T follicular helper cell (primary cell): ENCODE data around the gene RMDN3.

Experiments used
- DNase-seq: peaks from one replicate; pipeline ENCODE4 v3.0.0-alpha.2; 2020; ENCODE audit warnings: low read depth

RMDN3 gene

GRCh38 chr15:40773496-40773895 is 18.4 kb upstream of the RMDN3 start:
- DNase-seq, result no peak

GRCh38 chr15:40772014-40772413 is 17.0 kb upstream of the RMDN3 start:
- no peak for DNase-seq

GRCh38 chr15:40771242-40771641 is 16.2 kb upstream of the RMDN3 start:
- no peak for DNase-seq

GRCh38 chr15:40770147-40770721 is 15.2 kb upstream of the RMDN3 start:
- no peak for DNase-seq

- DNase-seq, result peak; percentile 39
Measured at GRCh38 chr15:40769274-40770146, 14.5 kb upstream of the RMDN3 start, which contains the start of gene C15orf62. TSS of gene C15orf62 (plus strand) at chr15:40769980. CDS start at chr15:40770496, 516 bp downstream.

- DNase-seq, result no peak
Measured at GRCh38 chr15:40768521-40769273, 13.6 kb upstream of the RMDN3 start.

GRCh38 chr15:40767838-40768500 is 12.9 kb upstream of the RMDN3 start:
- no peak for DNase-seq

GRCh38 chr15:40766906-40767837 is 12.1 kb upstream of the RMDN3 start:
- no peak for DNase-seq

- no peak for DNase-seq
Measured at GRCh38 chr15:40766194-40766815, 11.3 kb upstream of the RMDN3 start.

GRCh38 chr15:40764629-40765103 is 9.6 kb upstream of the RMDN3 start:
- no peak for DNase-seq

GRCh38 chr15:40763801-40764628 is 9.0 kb upstream of the RMDN3 start, which contains the start of gene GCHFR:
TSS of gene GCHFR (plus strand) at chr15:40764068. CDS start at chr15:40764181, 113 bp downstream.
- DNase-seq, result peak; percentile 60

GRCh38 chr15:40762919-40763800 is 8.1 kb upstream of the RMDN3 start:
- no peak for DNase-seq

- DNase-seq, result no peak
Measured at GRCh38 chr15:40759961-40760360, 4.9 kb upstream of the RMDN3 start.

GRCh38 chr15:40756938-40757337 is 1.9 kb upstream of the RMDN3 start:
- no peak for DNase-seq

- no peak for DNase-seq
Measured at GRCh38 chr15:40755812-40756208, 756 bp upstream of the RMDN3 start.

GRCh38 chr15:40754574-40754882 is 526 bp downstream of the RMDN3 start:
- DNase-seq, result no peak

GRCh38 chr15:40751745-40752144 is 3.3 kb downstream of the RMDN3 start:
- no peak for DNase-seq

- DNase-seq, result no peak
Measured at GRCh38 chr15:40750885-40751284, 4.2 kb downstream of the RMDN3 start.
